Retinal pigment epithelial cell (primary cell): ENCODE measurements around the gene CSF3R.

Source experiments
- DNase-seq: peaks from one replicate; pipeline ENCODE4 v3.0.0-alpha.2; 2010; ENCODE audit warnings: low read depth
- H3K4me3 ChIP-seq: 2 replicates; pipeline ENCODE4 v1.5.1; 2011; ENCODE audit warnings: mild to moderate bottlenecking, low read length, control low read depth, moderate library complexity
- TF ChIP-seq, protein P1 (sequence below): conservative IDR thresholded peaks from 2 replicates; pipeline ENCODE4 v1.5.1; 2011; ENCODE audit warnings: low read depth, low read length, control low read depth, inconsistent platforms

The CSF3R gene

DNA sequence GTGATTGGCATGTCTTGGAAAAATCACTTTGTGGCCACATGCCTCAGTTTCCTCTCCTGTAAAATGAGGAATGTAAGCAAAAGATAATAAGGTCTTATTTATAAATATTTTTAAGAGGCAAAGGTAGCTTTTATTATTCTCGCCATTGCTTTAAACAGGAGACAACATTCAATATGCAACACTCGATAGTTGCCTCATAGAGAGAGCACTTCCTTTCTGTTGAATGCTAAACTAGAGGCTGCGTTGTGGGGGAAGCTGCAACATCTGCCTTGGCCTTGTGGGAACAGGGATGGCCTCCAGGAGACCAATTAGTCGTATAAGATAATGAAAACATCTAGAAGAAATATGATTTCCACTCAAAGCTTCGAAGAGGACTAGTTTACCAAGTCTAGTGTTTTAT, 36.0 kb downstream of the CSF3R start:
- TF ChIP-seq, protein P1, sequence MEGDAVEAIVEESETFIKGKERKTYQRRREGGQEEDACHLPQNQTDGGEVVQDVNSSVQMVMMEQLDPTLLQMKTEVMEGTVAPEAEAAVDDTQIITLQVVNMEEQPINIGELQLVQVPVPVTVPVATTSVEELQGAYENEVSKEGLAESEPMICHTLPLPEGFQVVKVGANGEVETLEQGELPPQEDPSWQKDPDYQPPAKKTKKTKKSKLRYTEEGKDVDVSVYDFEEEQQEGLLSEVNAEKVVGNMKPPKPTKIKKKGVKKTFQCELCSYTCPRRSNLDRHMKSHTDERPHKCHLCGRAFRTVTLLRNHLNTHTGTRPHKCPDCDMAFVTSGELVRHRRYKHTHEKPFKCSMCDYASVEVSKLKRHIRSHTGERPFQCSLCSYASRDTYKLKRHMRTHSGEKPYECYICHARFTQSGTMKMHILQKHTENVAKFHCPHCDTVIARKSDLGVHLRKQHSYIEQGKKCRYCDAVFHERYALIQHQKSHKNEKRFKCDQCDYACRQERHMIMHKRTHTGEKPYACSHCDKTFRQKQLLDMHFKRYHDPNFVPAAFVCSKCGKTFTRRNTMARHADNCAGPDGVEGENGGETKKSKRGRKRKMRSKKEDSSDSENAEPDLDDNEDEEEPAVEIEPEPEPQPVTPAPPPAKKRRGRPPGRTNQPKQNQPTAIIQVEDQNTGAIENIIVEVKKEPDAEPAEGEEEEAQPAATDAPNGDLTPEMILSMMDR, result no peak
- H3K4me3 ChIP-seq, result no peak overlapping the region
- no peak for DNase-seq

DNA sequence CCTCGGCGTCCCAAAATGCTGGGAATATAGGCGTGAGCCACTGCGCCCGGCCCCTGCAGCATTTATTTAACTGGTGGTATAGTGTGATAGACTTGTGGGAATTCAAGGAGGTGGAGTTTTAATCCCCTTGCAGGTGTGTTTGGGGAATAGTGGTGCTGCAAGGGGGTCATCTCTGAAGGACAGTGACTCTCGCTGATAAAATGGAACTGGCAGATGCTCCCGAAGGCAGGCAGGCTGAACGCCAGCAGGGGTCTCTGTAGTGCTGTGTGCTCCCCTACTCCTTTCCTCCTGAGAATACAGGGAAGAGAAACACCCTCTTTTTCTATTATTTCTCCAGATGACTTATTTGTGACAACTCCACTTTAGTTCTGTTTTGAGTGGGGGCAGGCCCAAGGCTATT, 36.4 kb downstream of the CSF3R start:
- no peak overlapping the region for H3K4me3 ChIP-seq
- no peak for DNase-seq

DNA sequence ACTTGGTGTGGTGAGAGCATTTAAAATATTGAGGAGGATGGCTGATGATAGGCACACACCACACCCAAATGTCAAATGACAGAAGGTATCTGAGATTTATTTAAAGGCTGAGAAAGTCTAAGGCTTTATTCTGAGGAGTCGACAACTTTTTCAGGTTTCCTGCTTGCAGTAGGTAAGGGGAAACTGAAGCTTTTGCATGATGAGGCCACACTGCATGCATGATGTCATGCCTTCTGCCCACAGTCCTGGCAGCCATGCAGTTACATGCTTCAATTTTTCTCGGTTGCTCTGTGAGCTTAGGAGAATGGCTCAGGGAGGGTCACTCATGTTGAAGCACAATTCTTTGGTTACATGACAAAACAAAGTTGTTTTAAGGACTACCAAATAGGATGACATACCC, 39.4 kb downstream of the CSF3R start:
- TF ChIP-seq, protein P1, result no peak
- DNase-seq, result no peak

More for the DNA sequence above, 36.4 kb downstream of the CSF3R start:
- TF ChIP-seq, protein P1, result peak; percentile 25

DNA sequence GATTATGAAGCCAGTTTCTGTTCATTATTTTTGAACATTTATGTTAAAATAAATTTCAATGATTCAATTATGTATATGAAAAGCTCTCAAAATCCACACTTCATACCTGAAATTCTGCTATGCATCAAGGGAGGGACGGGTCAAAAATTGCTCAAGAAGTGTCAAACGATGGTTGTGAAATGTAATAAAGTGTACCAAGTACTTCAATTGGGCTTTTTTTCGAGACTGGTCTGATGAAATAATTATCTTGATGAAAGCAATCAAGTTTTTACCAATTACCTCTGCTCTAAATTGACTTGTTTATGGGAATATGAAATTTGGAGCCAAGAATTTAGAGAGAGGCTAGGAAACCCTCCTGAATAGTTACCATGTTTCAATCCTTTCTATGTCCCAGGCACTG, 40.4 kb downstream of the CSF3R start:
- TF ChIP-seq, protein P1, result no peak
- H3K4me3 ChIP-seq, result no peak overlapping the region
- DNase-seq, result no peak

More for the DNA sequence above, 39.4 kb downstream of the CSF3R start:
- no peak overlapping the region for H3K4me3 ChIP-seq

DNA sequence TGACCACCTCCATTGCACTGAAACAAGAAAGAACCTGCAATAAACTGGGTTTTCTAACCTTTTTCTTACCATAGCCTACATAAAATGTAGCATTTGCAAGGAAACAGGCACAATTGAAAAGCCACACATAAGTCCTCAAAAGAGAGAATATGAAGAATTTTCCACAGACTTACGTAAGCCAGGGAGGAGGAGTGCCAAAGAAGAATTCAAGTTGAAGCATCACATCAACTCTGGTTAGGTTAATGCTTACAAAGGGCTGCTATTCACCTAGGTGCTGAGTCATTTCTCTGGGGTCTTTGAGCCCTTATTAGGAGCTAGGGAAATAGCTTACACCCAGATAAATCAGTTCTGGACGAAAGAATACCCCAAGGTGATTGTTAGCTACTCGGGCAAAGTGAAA, 42.1 kb downstream of the CSF3R start:
- DNase-seq, result no peak
- no peak overlapping the region for H3K4me3 ChIP-seq
- TF ChIP-seq, protein P1, result no peak

DNA sequence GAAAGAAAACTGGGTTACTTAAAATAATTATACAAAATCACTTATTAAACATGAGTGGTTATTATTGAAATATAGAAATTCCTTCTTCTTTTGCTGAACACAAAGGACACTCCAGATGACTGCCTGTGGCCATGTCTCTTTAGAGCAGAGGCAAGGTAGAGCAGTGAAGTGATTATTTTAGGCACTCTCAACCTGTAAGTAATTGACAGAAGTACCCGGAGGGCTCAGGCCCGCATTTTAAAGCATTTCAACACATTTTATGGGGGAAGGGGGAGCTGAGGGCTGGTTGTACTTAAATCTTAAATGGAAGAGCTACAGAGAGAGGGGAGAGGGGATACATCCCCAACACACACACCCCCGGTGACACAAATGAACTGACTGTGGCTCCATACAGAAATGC, 42.7 kb downstream of the CSF3R start:
- TF ChIP-seq, protein P1, result no peak
- no peak overlapping the region for H3K4me3 ChIP-seq
- no peak for DNase-seq

DNA sequence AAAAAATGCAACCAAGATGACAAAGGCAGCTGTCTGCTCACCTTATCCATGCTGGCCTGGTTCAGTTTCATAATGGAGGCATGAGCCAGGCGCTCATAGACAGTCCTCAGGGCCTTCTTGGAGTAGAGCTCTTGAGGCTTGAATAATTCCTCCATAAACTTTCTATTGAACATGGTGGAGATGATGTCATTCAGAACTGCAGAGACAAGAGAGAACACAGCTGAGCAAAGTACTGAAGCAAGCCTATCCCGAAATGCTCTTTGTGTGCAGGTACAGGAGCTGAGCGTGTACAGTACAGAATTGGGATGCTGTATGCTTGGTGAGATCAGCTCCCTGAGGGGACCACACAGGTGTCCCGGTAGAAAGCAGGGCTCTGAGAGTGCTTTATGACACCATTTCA, 44.0 kb downstream of the CSF3R start:
- no peak for DNase-seq
- no peak overlapping the region for H3K4me3 ChIP-seq
- TF ChIP-seq, protein P1, result no peak
